ENCODE measurements around the gene PIK3C2B. TPM values are rescaled to one million over a fixed set of nuclear protein-coding genes. Genes with fewer than 3 reads are reported as not detected.

The PIK3C2B gene
- total and polyA plus RNA-seq, 2 of the 8 experiments (the other 6 are each of a cell fraction or from before 2014, with no cell fraction given), result 20.4 to 36.7 TPM

- peak; percentile 98 for TF ChIP-seq CHD7 (IDR thresholded peaks at IDR 0.05; ENCODE audit: insufficient replicate concordance, low read length)
- TF ChIP-seq TAF7 (optimal IDR thresholded peaks at IDR 0.05; ENCODE audit: borderline replicate concordance, low read depth, low read length), result peak; percentile 39
- TF ChIP-seq NRF1 (IDR thresholded peaks at IDR 0.05; ENCODE audit: low read depth, low read length), result no peak
- TF ChIP-seq SRF (IDR thresholded peaks at IDR 0.05; ENCODE audit: low read depth, low read length), result peak; percentile 15; the same call in 1 of the 2 replicates
- peak; percentile 94 for TF ChIP-seq ASH2L (IDR thresholded peaks at IDR 0.05; ENCODE audit: low read length)
- peak; percentile 56 to 69 (median 57) for TF ChIP-seq CTCF (IDR thresholded peaks at IDR 0.05; ENCODE audit: control extremely low read depth in 1 of 3, insufficient read depth in 1 of 3, low read depth in 1 of 3, low read length in 3 of 3)
- TF ChIP-seq CREB1 (IDR thresholded peaks at IDR 0.05), result peak; percentile 75
These were observed at the start of gene PIK3C2B (continued) for GRCh38 chr1:204494281-204495077.
